NOMO-1 (cell line): ENCODE results near the gene GPRC5C.
"Not testable (repeated sequence)": the region's sequence is repeated elsewhere in the genome, so short reads cannot be mapped to it uniquely, and the experiment has no call there.

ENCODE experiments used
- DNase-seq, 2 experiments: peaks; one replicate each; lab custom pipeline; 2025; ENCODE audit not compliant: unreplicated experiment in 2 of 2; lab: John Stamatoyannopoulos, UW

The GPRC5C gene

GRCh38 chr17:74466111-74466827 lies 34.4 kb downstream of the GPRC5C start, which contains the start of gene CD300A:
Gene CD300A, plus strand, starts transcription at chr17:74466634. Its CDS starts 70 bp downstream, at chr17:74466704.
- DNase-seq: peak; percentile 81 to 84

- no peak for DNase-seq
Measured at GRCh38 chr17:74466828-74467184, 34.9 kb downstream of the GPRC5C start.

GRCh38 chr17:74467221-74467951 lies 35.5 kb downstream of the GPRC5C start:
- peak; percentile 51 to 73 for DNase-seq

GRCh38 chr17:74471341-74471740 lies 39.5 kb downstream of the GPRC5C start:
- DNase-seq: no peak

- no peak for DNase-seq
Measured at GRCh38 chr17:74472890-74473289, 41.0 kb downstream of the GPRC5C start.

GRCh38 chr17:74473294-74473693 lies 41.4 kb downstream of the GPRC5C start:
- no peak for DNase-seq

- no peak for DNase-seq
Measured at GRCh38 chr17:74474043-74474792, 42.3 kb downstream of the GPRC5C start.

- no peak for DNase-seq
Measured at GRCh38 chr17:74475189-74475588, 43.3 kb downstream of the GPRC5C start.

- DNase-seq: no peak
Measured at GRCh38 chr17:74477411-74477810, 45.5 kb downstream of the GPRC5C start.

GRCh38 chr17:74478420-74479100 lies 46.7 kb downstream of the GPRC5C start:
- DNase-seq: peak; percentile 55 to 78

GRCh38 chr17:74480290-74480689 lies 48.4 kb downstream of the GPRC5C start:
- DNase-seq: no peak

GRCh38 chr17:74481621-74482020 lies 49.7 kb downstream of the GPRC5C start:
- no peak for DNase-seq

GRCh38 chr17:74484066-74484465 lies 52.2 kb downstream of the GPRC5C start:
- no peak for DNase-seq

- no peak for DNase-seq
Measured at GRCh38 chr17:74485022-74485743, 53.3 kb downstream of the GPRC5C start.

- DNase-seq: no peak
Measured at GRCh38 chr17:74485841-74486240, 54.0 kb downstream of the GPRC5C start.

- not testable (repeated sequence) for DNase-seq
Measured at GRCh38 chr17:74488276-74488675, 56.4 kb downstream of the GPRC5C start.

GRCh38 chr17:74490716-74491115 lies 58.8 kb downstream of the GPRC5C start:
- DNase-seq: no peak

GRCh38 chr17:74491626-74492025 lies 59.7 kb downstream of the GPRC5C start:
- peak in 1 of 2 experiments; percentile 54 for DNase-seq

GRCh38 chr17:74493331-74493833 lies 61.5 kb downstream of the GPRC5C start:
- peak; percentile 12 to 65 for DNase-seq
